ENCODE results near the gene LCA5. TPM values are rescaled to one million over a fixed set of nuclear protein-coding genes. Genes with fewer than 3 reads are reported as not detected.
"Not testable (repeated sequence)": the region's sequence is repeated elsewhere in the genome, so short reads cannot be mapped to it uniquely, and the experiment has no call there.

LCA5 gene
- total RNA-seq (2014; rRNA removed; shearing (Covaris generic)) (2.7 and 4.2 TPM in 2 replicates), polyA plus RNA-seq (2016; fragmentation: Nextera tagmentation; extraction: Ambion mirVana) (3.6 and 4.0 TPM in 2 replicates)

DNA sequence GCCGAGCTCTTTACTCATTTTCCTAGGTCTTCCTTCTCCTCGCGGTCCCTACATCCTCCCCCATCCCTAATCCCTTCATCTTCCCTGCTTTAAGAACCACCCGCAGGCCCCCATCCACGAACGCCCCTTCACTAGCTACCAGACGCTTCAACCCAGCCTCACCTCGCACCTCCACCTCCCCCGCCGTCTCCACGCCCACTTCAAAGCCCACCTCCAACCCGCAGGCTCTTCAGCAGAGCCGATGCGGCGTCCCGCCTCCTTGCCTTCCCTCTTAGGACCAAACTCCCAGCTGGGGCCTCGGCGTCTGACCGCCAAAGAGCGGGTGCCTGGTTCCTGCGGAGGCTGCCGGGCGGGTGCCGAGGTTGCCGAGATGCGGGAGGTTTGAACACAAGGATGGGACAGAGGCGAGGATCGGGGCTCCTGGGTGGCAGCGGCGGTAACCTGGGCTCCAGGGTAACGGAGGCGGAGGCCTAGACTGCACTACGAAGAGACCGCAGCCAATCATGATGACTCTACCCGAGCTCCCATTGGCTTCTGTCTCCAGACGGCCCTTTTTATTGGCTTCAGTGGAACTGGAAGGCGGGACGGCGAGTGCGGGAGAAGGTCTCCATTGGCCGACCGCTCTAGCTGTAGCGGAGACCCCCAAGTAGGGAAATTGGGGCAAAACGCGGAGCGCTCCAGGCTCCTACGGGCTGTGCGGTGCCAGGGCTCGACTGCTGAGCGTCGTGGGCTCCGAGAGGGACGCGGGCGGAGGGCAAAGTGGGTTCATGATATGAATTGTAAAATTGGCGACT is at the start of gene LCA5:
LCA5 (minus strand) TSS at position 477 of the 794 bp plus-strand sequence. CDS start 18,536 bp downstream, outside the sequence.
- H3K36me3 ChIP-seq (ENCODE audit: low read depth): no peaks in the 10 kb centered on the region
- no peak for TF ChIP-seq EZH2phosphoT487 (IDR thresholded peaks at IDR 0.05; ENCODE audit: insufficient read depth, low read depth)
- TF ChIP-seq EZH2 (IDR thresholded peaks at IDR 0.05; ENCODE audit: insufficient read depth, poor library complexity, severe bottlenecking): no peak
- no peaks in the 10 kb centered on the region for H3K9me2 ChIP-seq (ENCODE audit: insufficient read depth)
- H3K27ac ChIP-seq: peak within 1 kb of the TSS; percentile 92
- peaks cover 5% of the 10 kb centered on the region for H3K4me1 ChIP-seq (ENCODE audit: insufficient read depth)
- in situ Hi-C loops (cut with MboI): no loop called here
- WGBS, 2 experiments (ENCODE audit: low coverage in 1 of 2, low lambda C conversion rate in 2 of 2, missing lambda C conversion rate in 2 of 2): 0 to 1% methylated on average over 55 to 56 of the region's 56 CpGs
- H3K79me2 ChIP-seq (ENCODE audit: insufficient read depth): peaks cover 35% of the 10 kb centered on the region
- peak within 1 kb of the TSS; percentile 95 for H3K9ac ChIP-seq
- peak; percentile 99 for DNase-seq
- no peaks in the 10 kb centered on the region for H3F3A ChIP-seq (ENCODE audit: insufficient read depth)
- H3K4me2 ChIP-seq (ENCODE audit: unreplicated experiment): peak within 1 kb of the TSS; percentile 99
- H3K4me3 ChIP-seq: peak within 1 kb of the TSS; percentile 96
- H3K9me3 ChIP-seq (ENCODE audit: low read depth): no peaks in the 10 kb centered on the region
- no peaks in the 10 kb centered on the region for H3K27me3 ChIP-seq (replicated peaks; ENCODE audit: insufficient read depth)
- no peaks in the 10 kb centered on the region for H4K20me1 ChIP-seq (ENCODE audit: insufficient read depth)
- peak within 1 kb of the TSS; percentile 97 for H2AFZ ChIP-seq

DNA sequence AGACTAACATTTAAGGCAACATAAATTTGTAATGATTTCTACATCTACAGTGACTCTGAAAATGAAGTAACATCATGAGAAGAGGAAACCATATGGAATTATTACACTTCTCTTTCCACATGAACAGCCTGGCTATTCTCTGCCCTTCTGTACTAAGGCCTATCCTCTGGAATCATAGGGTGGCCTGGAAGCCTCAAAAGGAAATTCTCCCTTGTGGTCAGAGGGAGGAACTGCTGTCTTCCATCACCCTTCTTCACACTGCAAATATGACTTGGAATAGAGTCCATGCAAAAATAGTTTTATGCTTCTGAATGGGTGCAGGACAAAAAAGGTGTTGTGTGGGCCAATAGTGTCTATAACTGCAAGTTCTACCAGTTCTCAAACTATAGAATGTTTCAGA is 49.3 kb upstream of the LCA5 start:
- H3K36me3 ChIP-seq (ENCODE audit: low read depth): no peaks in the 10 kb centered on the region
- no peaks in the 10 kb centered on the region for H3K27me3 ChIP-seq (replicated peaks; ENCODE audit: insufficient read depth)
- H3F3A ChIP-seq (ENCODE audit: insufficient read depth): no peaks in the 10 kb centered on the region
- no peaks in the 10 kb centered on the region for H3K9me2 ChIP-seq (ENCODE audit: insufficient read depth)
- no peak overlapping the region for H2AFZ ChIP-seq
- no peaks in the 10 kb centered on the region for H4K20me1 ChIP-seq (ENCODE audit: insufficient read depth)
- peak; percentile 57 for DNase-seq
- TF ChIP-seq EZH2 (IDR thresholded peaks at IDR 0.05; ENCODE audit: insufficient read depth, poor library complexity, severe bottlenecking): no peak
- no peak for TF ChIP-seq EZH2phosphoT487 (IDR thresholded peaks at IDR 0.05; ENCODE audit: insufficient read depth, low read depth)
- H3K4me1 ChIP-seq (ENCODE audit: insufficient read depth): no peaks in the 10 kb centered on the region
- in situ Hi-C loops (cut with MboI): no loop called here
- no peak overlapping the region for H3K9ac ChIP-seq
- H3K27ac ChIP-seq: no peak overlapping the region
- H3K9me3 ChIP-seq (ENCODE audit: low read depth): no peaks in the 10 kb centered on the region
- H3K4me2 ChIP-seq (ENCODE audit: unreplicated experiment): no peak overlapping the region
- H3K79me2 ChIP-seq (ENCODE audit: insufficient read depth): no peaks in the 10 kb centered on the region
- no peak overlapping the region for H3K4me3 ChIP-seq

DNA sequence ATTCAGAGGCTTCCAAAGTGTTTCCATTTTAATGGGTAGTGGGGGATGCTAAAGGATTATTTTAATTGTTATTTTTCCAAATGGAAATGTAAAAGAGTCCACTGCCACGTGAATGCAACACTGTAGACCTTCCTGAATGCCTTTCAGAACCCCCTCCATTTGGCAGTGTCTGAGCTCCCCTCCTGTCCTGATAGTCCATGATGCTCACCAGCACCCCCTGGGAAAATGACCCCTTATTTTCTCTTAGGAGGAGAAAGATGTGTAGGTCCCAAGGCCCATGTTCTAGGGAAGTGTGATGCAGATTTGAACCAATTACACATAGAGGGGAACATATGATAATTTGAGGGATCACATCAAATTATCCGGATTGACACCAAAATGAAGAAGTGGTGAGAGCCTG is 47.1 kb upstream of the LCA5 start:
- no peak overlapping the region for H3K27ac ChIP-seq
- no peak overlapping the region for H2AFZ ChIP-seq
- H3K4me2 ChIP-seq (ENCODE audit: unreplicated experiment): no peak overlapping the region
- no peaks in the 10 kb centered on the region for H3K9me2 ChIP-seq (ENCODE audit: insufficient read depth)
- H3F3A ChIP-seq (ENCODE audit: insufficient read depth): no peaks in the 10 kb centered on the region
- no peaks in the 10 kb centered on the region for H3K36me3 ChIP-seq (ENCODE audit: low read depth)
- no peak for TF ChIP-seq EZH2 (IDR thresholded peaks at IDR 0.05; ENCODE audit: insufficient read depth, poor library complexity, severe bottlenecking)
- TF ChIP-seq EZH2phosphoT487 (IDR thresholded peaks at IDR 0.05; ENCODE audit: insufficient read depth, low read depth): no peak
- H3K27me3 ChIP-seq (replicated peaks; ENCODE audit: insufficient read depth): no peaks in the 10 kb centered on the region
- H3K4me3 ChIP-seq: no peak overlapping the region
- no peaks in the 10 kb centered on the region for H3K79me2 ChIP-seq (ENCODE audit: insufficient read depth)
- WGBS, 2 experiments (ENCODE audit: low coverage in 1 of 2, low lambda C conversion rate in 2 of 2, missing lambda C conversion rate in 2 of 2): 53 to 57% methylated on average over 2 of the region's 2 CpGs
- no peak for DNase-seq
- H3K4me1 ChIP-seq (ENCODE audit: insufficient read depth): no peaks in the 10 kb centered on the region
- no peaks in the 10 kb centered on the region for H3K9me3 ChIP-seq (ENCODE audit: low read depth)
- in situ Hi-C loops (cut with MboI): no loop called here
- H3K9ac ChIP-seq: no peak overlapping the region
- H4K20me1 ChIP-seq (ENCODE audit: insufficient read depth): no peaks in the 10 kb centered on the region

DNA sequence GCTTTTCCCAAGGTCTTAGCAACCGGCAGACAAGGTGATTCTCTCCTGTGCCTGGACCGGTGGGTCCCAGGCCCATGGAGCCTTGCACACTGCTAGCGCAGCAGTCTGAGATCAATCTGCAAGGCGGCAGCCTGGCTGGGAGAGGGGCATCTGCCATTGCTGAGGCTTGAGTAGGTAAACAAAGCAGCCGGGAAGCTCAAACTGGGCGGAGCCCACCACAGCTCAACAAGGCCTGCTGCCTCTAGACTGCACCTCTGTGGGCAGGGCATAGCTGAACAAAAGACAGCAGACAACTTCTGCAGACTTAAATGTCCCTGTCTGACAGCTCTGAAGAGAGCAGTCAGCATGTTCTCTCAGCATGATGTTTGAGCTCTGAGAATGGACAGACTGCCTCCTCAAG is 40.7 kb upstream of the LCA5 start:
- H3K4me2 ChIP-seq (ENCODE audit: unreplicated experiment); H3K27ac ChIP-seq; DNase-seq; H3K79me2 ChIP-seq (ENCODE audit: insufficient read depth); H4K20me1 ChIP-seq (ENCODE audit: insufficient read depth); H3K9me2 ChIP-seq (ENCODE audit: insufficient read depth); H3K4me1 ChIP-seq (ENCODE audit: insufficient read depth); H2AFZ ChIP-seq; H3K36me3 ChIP-seq (ENCODE audit: low read depth); H3K9ac ChIP-seq; H3K4me3 ChIP-seq; H3K9me3 ChIP-seq (ENCODE audit: low read depth); H3F3A ChIP-seq (ENCODE audit: insufficient read depth); H3K27me3 ChIP-seq (replicated peaks; ENCODE audit: insufficient read depth); in situ Hi-C loops (cut with MboI): not testable (repeated sequence)
- WGBS, 2 experiments (ENCODE audit: low coverage in 1 of 2, low lambda C conversion rate in 2 of 2, missing lambda C conversion rate in 2 of 2): 81 to 96% methylated on average over 4 to 6 of the region's 6 CpGs
